Spleen (tissue), 11 donors: Measurements from ENCODE around the gene SPG11. TPM values are rescaled to one million over a fixed set of nuclear protein-coding genes. Genes with fewer than 3 reads are reported as not detected.
"Not testable (repeated sequence)": the region's sequence is repeated elsewhere in the genome, so short reads cannot be mapped to it uniquely, and the experiment has no call there.

Source experiments
- DNase-seq: peaks from one replicate; pipeline ENCODE4 v3.0.0-alpha.2; 2020
- H3K27ac ChIP-seq, 8 donors: fragments of 200-600 bp; sonication (generic) in 7 of 8; 1 replicate in 4 of 8; 2 replicates in 4 of 8; pipeline versions ENCODE4 v1.5.0 to v1.8.0; 2016 to 2021; ENCODE audit warnings: inconsistent platforms in 4 of 8, mild to moderate bottlenecking in 4 of 8, moderate library complexity in 1 of 8
- H3K27me3 ChIP-seq, 7 donors: fragments of 200-600 bp; sonication (generic) in 6 of 7; replicated peaks in 1 of 7; 1 replicate in 4 of 7; 2 replicates in 3 of 7; pipeline versions ENCODE4 v1.5.0 to v1.8.0; 2016 to 2021; ENCODE audit warnings: inconsistent platforms in 3 of 7, mild to moderate bottlenecking in 1 of 7
- H3K36me3 ChIP-seq, 6 donors: fragments of 200-600 bp; sonication (generic) in 5 of 6; 1 replicate in 4 of 6; 2 replicates in 2 of 6; pipeline versions ENCODE4 v1.5.0 to v1.8.0; 2016 to 2021; ENCODE audit warnings: inconsistent platforms in 2 of 6
- H3K4me1 ChIP-seq, 6 donors: fragments of 200-600 bp; sonication (generic) in 5 of 6; 1 replicate in 3 of 6; 2 replicates in 3 of 6; pipeline versions ENCODE4 v1.5.0 to v1.8.0; 2016 to 2021; ENCODE audit warnings: inconsistent platforms in 3 of 6
- H3K4me3 ChIP-seq, 8 donors: fragments of 200-600 bp; sonication (generic) in 7 of 8; 1 replicate in 4 of 8; 2 replicates in 4 of 8; pipeline versions ENCODE4 v1.5.0 to v1.8.0; 2016 to 2021; ENCODE audit warnings: inconsistent platforms in 4 of 8, mild to moderate bottlenecking in 4 of 8, moderate library complexity in 2 of 8
- H3K9me3 ChIP-seq, 8 donors: fragments of 200-600 bp; sonication (generic) in 7 of 8; 1 replicate in 4 of 8; 2 replicates in 4 of 8; pipeline versions ENCODE4 v1.5.0 to v1.8.0; 2016 to 2021; ENCODE audit warnings: inconsistent platforms in 4 of 8
- CTCF ChIP-seq, 11 experiments: fragments of 200-600 bp in 7 of 11; fragments of 450-650 bp in 4 of 11; sonication (generic) in 4 of 11; IDR thresholded peaks in 8 of 11; conservative IDR thresholded peaks in 3 of 11; 1 replicate in 7 of 11; 2 replicates in 4 of 11; pipeline versions ENCODE4 v1.4.0 to v1.8.0; 2016 to 2021; ENCODE audit warnings: antibody characterized with exemption in 11 of 11, inconsistent platforms in 4 of 11, mild to moderate bottlenecking in 1 of 11
- POLR2A ChIP-seq, 3 donors: fragments of 450-650 bp; IDR thresholded peaks; one replicate each; pipeline ENCODE4 v1.5.1; 2017; ENCODE audit warnings: antibody characterized with exemption in 3 of 3, mild to moderate bottlenecking in 1 of 3
- POLR2AphosphoS5 ChIP-seq, 3 donors: sonication (generic); formaldehyde crosslinking; IDR thresholded peaks; one replicate each; pipeline ENCODE4 v1.5.1; 2017; ENCODE audit warnings: antibody characterized with exemption in 3 of 3
- WGBS, 5 donors: extraction: QIAGEN DNeasy Blood & Tissue Kit in 3 of 5; methylation state at CpG; one replicate each; pipeline versions ENCODE4 v1.1.5 to v1.1.7; 2013 to 2018; 5-methylcytosine and 5-hydroxymethylcytosine counted together
- intact Hi-C: fragments of 100-400 bp; cut with DNase I; formaldehyde crosslinking; loops from one replicate; pipeline ENCODE4 v1.15.0; 2023; ENCODE audit warnings: low total_unique reads
- polyA plus RNA-seq, 3 donors: library from polyadenylated mRNA; stranded (reverse); fragments of 200-250 nt; gene quantifications; one replicate each; pipeline ENCODE4 v1.2.1, GENCODE V29; 2013
- total RNA-seq, 7 donors: library from RNA; depleted of rRNA in 3 of 7; stranded (reverse); fragments of >200 nt in 3 of 7; fragmentation: NEBNext Ultra II Directional in 4 of 7; extraction: Animal tissue kit (Norgen Biotek cat#: 25700) in 4 of 7; gene quantifications; one replicate each; pipeline versions ENCODE4 v1.1.0 to v1.2.1, GENCODE V29; 2016 to 2021
- donor health status: healthy with polysubstance abuse.
- donor health status: DM: no; HTN: no; CAD: no; lungs with moderate emphysema.
- donor health status: DM: no; HTN: no; CAD: no.
- donor health status: Bipolar disorder and iron deficiency.
- donor health status: healthy.
- donor health status: DM: no; HTN: no; CAD: no.
- donor health status: DM: yes; HTN: yes; CAD: no.

The SPG11 gene
- total and polyA plus RNA-seq, 10 donors, result 37.4 to 218 (median 143) TPM

- peaks cover 0 to 17% (median 0%) of the 10 kb centered on the region in 6 donors for H3K36me3 ChIP-seq
- 96 to 100% (median 97%) methylated on average over 1 to 2 of the region's 2 CpGs for WGBS, 5 donors
- H3K4me3 ChIP-seq, result no peak overlapping the region
- H3K27me3 ChIP-seq, result no peaks in the 10 kb centered on the region
- H3K27ac ChIP-seq, result no peak overlapping the region
- H3K4me1 ChIP-seq, result peaks cover 8 to 33% (median 14%) of the 10 kb centered on the region in 6 donors
- peaks cover 0 to 19% (median 4%) of the 10 kb centered on the region in 8 donors for H3K9me3 ChIP-seq
- no peak for DNase-seq
- TF ChIP-seq CTCF (IDR thresholded peaks at IDR 0.05 in 8 of 11, conservative IDR thresholded peaks at IDR 0.05 in 3 of 11) (no peak), POLR2AphosphoS5 (IDR thresholded peaks at IDR 0.05) (no peak), POLR2A (IDR thresholded peaks at IDR 0.05) (no peak)
- intact Hi-C loops, result no loop called here
Observed at GRCh38 chr15:44706946-44707636, 43.6 kb upstream of the SPG11 start.

DNA sequence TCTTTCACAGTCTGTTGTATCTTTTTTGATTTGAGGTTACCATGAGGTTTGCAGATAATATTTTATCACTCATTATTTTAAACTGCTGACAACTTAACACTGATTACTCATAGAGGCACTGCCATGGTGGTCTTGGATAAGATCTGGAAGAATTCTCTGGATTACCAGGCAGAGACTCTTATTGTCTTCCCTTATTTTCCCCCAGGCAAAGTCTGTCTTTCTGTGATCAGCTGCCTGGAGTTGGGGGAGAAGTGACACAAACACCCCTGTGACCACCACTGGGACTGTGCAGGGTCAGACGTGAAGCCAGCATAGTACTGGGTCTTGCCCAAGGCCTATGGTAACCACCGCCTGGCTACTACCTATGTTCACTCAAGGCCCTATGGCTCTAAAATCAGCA lies 42.9 kb upstream of the SPG11 start:
- no peak for DNase-seq
- Histone ChIP-seq H3K9me3 (peaks cover 0 to 25% (median 8%) of the 10 kb centered on the region in 8 donors), H3K4me3 (no peak overlapping the region), H3K27me3 (no peaks in the 10 kb centered on the region), H3K27ac (no peak overlapping the region), H3K4me1 (peaks cover 8 to 33% (median 14%) of the 10 kb centered on the region in 6 donors), H3K36me3 (peaks cover 0 to 17% (median 0%) of the 10 kb centered on the region in 6 donors)
- intact Hi-C loops, result no loop called here
- 96 to 100% (median 100%) methylated on average over 2 of the region's 2 CpGs for WGBS, 5 donors
- no peak for TF ChIP-seq CTCF (IDR thresholded peaks at IDR 0.05 in 8 of 11, conservative IDR thresholded peaks at IDR 0.05 in 3 of 11)
- no peak for TF ChIP-seq POLR2A (IDR thresholded peaks at IDR 0.05)
- no peak for TF ChIP-seq POLR2AphosphoS5 (IDR thresholded peaks at IDR 0.05)

GRCh38 chr15:44705986-44706385 lies 42.5 kb upstream of the SPG11 start:
- Histone ChIP-seq H3K4me3 (no peak overlapping the region), H3K27me3 (no peaks in the 10 kb centered on the region), H3K9me3 (peaks cover 0 to 29% (median 11%) of the 10 kb centered on the region in 8 donors), H3K27ac (no peak overlapping the region), H3K36me3 (peaks cover 0 to 17% (median 0%) of the 10 kb centered on the region in 6 donors), H3K4me1 (peaks cover 8 to 33% (median 14%) of the 10 kb centered on the region in 6 donors)
- no peak for TF ChIP-seq CTCF (IDR thresholded peaks at IDR 0.05 in 8 of 11, conservative IDR thresholded peaks at IDR 0.05 in 3 of 11)
- no peak for TF ChIP-seq POLR2AphosphoS5 (IDR thresholded peaks at IDR 0.05)
- no peak for TF ChIP-seq POLR2A (IDR thresholded peaks at IDR 0.05)
- intact Hi-C loops, result no loop called here
- 88 to 100% (median 94%) methylated on average over 1 of the region's 1 CpG for WGBS, 5 donors
- no peak for DNase-seq

DNA sequence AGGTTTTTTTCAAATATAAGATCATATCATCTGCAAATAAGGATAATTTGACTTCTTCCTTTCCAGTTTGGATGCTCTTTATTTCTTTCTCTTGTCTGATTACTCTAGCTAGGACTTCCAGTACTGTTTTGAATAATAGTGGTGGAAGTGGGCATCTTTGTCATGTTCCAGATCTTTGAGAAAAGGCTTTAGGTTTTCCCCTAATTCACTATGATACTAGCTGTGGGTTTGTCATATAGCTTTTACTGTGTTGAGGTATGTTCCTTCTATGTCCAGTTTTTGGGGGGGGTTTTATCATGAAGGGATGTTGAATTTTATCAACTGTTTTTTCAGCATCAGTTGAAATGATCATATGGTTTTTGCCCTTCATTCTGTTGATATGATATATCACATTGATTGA lies 37.2 kb upstream of the SPG11 start:
- H3K4me3 ChIP-seq, intact Hi-C loops, H3K4me1 ChIP-seq, H3K36me3 ChIP-seq, DNase-seq, H3K27ac ChIP-seq, H3K27me3 ChIP-seq: not testable (repeated sequence)
- H3K9me3 ChIP-seq, result peaks cover 0 to 48% (median 25%) of the 10 kb centered on the region in 8 donors
